GM21526 (cell line): ENCODE results near the gene ATP10A.

Experiments used
- ATAC-seq: cut with Tn5 transposase; IDR thresholded peaks from one replicate; pipeline ENCODE4 v1.9.1; 2021; ENCODE audit warnings: moderate library complexity; ENCODE audit not compliant: unreplicated experiment, low FRiP score

Gene ATP10A

GRCh38 chr15:25690673-25691543 lies 172.2 kb downstream of the ATP10A start:
- no peak for ATAC-seq

- ATAC-seq: no peak
These were observed 173.5 kb downstream of the ATP10A start for GRCh38 chr15:25689592-25689991.

- ATAC-seq: no peak
These were observed 175.0 kb downstream of the ATP10A start for GRCh38 chr15:25688166-25688565.

- no peak for ATAC-seq
These were observed 175.4 kb downstream of the ATP10A start for GRCh38 chr15:25687689-25688088.

GRCh38 chr15:25687276-25687675 lies 175.9 kb downstream of the ATP10A start:
- no peak for ATAC-seq

- no peak for ATAC-seq
These were observed 176.3 kb downstream of the ATP10A start for GRCh38 chr15:25686780-25687179.

GRCh38 chr15:25684521-25685431 lies 178.4 kb downstream of the ATP10A start:
- no peak for ATAC-seq

- no peak for ATAC-seq
These were observed 179.2 kb downstream of the ATP10A start for GRCh38 chr15:25683911-25684310.

GRCh38 chr15:25683415-25683814 lies 179.7 kb downstream of the ATP10A start:
- ATAC-seq: no peak

- no peak for ATAC-seq
These were observed 180.8 kb downstream of the ATP10A start for GRCh38 chr15:25682340-25682739.

GRCh38 chr15:25680686-25681025 lies 182.5 kb downstream of the ATP10A start:
- no peak for ATAC-seq

- ATAC-seq: no peak
These were observed 183.0 kb downstream of the ATP10A start for GRCh38 chr15:25679964-25680685.

- no peak for ATAC-seq
These were observed 183.6 kb downstream of the ATP10A start for GRCh38 chr15:25679492-25679891.

- no peak for ATAC-seq
These were observed 184.6 kb downstream of the ATP10A start for GRCh38 chr15:25678500-25678855.

GRCh38 chr15:25677719-25678499 lies 185.2 kb downstream of the ATP10A start:
- no peak for ATAC-seq

- no peak for ATAC-seq
These were observed 187.1 kb downstream of the ATP10A start for GRCh38 chr15:25676070-25676469.

- ATAC-seq: no peak
These were observed 187.7 kb downstream of the ATP10A start for GRCh38 chr15:25675396-25675795.

GRCh38 chr15:25674913-25675312 lies 188.2 kb downstream of the ATP10A start:
- ATAC-seq: no peak

- no peak for ATAC-seq
These were observed 189.2 kb downstream of the ATP10A start for GRCh38 chr15:25673972-25674371.

GRCh38 chr15:25673351-25673750 lies 189.8 kb downstream of the ATP10A start:
- no peak for ATAC-seq
